Fibroblast of gingiva (primary cell): ENCODE results near the gene NINJ1.

ENCODE experiments used
- DNase-seq: peaks from one replicate; pipeline ENCODE4 v3.0.0-alpha.2; 2011; ENCODE audit warnings: low read depth

The NINJ1 gene, protein sequence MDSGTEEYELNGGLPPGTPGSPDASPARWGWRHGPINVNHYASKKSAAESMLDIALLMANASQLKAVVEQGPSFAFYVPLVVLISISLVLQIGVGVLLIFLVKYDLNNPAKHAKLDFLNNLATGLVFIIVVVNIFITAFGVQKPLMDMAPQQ

DNA sequence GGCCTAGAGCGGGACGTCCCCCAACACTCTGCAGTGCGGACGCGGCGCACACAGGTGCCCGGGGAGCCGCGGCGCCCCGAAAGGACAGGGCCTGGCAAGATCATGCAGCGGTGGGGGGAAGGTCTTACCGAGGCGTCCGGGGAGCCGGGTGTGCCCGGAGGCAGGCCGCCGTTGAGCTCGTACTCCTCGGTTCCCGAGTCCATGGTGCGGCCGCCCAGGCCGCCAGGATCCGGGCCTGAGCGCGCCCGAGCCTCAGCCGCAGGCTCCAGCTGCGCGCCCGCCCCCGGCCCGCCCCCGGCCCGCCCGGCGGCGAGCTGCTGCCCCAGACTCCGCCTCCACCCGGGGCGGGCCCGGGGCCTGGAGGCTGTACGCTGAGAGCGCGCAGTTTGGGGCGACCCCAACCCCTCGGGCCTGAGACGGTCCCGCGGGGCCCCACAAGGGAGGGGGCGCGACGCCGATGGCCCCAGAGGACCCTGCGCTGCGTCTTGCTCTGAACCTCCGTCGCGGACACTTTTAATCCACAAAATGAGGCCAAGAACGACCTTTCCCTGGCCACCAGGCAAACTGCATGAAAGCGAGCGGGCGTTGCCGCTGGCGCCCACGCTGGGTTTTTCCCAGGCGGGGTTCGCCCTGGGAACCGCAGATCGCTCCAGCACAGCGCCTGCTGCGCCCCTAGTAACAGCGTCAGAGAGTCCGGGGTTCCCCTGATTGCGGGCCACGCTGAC is at the start of gene NINJ1:
NINJ1 (minus strand) TSS at position 237 of the 725 bp plus-strand sequence; CDS start at position 203, 34 bp downstream.
- peak; percentile 62 for DNase-seq

DNA sequence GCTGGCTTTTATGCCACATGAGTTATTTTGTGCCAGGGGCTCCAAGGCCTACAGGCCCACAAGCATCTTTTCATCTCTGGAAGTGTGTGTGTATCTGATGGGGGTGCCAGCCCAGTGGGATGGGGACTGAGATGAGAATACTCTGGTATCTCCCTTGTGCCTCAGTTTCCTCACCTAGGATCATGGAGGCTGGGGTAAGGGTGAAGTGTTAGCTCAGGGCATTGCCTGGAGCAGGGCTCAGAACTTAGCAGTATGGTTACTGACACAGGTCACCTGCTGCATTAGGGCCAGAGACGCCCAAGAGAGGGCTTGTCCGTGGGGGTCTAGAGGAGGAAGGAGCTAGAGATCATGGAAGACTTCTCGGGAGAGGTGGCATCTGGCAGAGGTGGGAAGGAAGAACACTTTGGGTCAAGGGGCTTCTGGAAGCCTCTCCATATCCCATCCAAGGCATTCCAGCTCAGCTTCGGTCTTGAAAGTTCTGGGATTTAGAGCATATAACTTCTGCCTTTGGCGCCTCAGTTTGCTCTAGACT is 49.1 kb upstream of the NINJ1 start:
- no peak for DNase-seq

DNA sequence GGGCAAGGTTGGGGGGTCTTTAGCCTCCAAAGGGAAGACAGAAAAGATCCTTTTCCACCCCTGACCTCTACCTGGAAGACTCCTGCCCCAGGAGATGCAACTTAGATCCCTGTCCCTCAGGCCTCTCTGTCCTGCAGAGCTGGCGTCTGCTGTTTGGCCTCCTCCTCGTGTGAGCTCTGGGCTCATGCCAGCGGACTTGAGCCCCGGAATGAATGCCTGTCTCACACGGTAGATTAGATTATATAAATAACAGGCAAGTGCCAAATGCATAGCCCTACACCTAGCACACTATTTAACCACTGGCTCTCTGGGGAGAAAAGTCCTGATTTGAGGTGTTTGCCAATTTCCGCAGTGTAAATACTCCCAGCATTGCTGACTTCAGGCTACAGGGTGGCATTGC is 48.5 kb upstream of the NINJ1 start:
- DNase-seq: no peak

DNA sequence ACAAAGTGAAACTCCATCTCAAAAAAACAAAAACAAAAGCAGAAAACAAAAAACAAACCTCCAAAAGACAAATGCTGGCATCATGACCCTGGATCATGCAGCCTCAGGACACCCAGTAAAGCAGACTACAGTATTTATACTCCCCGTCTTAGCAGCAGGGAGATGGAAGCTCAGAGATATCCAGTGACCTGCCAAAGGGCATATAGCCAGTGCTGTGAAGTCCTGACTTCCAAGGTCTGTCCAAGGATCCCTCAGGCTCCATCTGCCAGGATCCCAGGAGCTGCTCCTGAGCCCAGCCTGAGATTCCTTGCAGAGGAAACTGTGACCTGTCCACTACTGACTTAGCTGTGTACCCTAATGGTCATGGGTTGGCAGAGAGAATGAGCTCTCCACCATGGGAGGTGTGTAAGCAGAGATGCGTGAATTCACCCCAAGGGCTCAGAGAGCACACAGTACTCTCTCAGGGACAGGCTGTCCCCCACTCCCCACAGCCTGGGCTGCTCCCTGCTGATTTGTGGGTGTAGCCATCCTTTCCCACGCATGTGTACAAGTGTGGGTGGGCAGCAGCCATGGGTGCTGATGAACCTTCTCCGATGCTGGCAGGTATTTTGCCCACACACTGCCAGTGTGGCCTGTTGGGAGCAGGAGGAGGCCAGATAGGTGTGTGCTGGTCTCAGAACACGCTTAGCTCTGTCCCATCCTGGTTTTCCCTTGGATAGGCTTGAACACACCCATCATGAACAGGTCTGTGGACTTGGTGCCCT is 47.8 kb upstream of the NINJ1 start:
- DNase-seq: no peak

DNA sequence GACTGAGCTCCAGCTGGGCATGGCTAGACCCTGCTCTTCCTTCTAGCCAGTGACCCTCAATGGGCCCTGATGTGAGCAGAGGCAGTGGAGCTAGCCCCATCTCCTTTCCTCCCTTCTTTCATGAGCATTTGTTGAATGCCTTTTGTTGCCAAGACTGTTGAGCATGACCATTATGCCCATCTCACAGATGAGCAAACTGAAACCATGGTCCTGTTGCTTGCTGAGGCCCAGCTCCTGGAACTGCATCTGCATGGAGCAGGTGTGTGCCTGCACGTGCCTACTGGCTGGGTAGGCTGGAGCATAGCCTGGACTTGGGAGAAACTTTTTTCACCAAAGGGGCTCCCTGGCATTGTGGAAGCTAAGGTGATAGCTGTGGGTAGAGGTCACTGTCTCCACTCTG is 46.9 kb upstream of the NINJ1 start:
- DNase-seq: no peak

DNA sequence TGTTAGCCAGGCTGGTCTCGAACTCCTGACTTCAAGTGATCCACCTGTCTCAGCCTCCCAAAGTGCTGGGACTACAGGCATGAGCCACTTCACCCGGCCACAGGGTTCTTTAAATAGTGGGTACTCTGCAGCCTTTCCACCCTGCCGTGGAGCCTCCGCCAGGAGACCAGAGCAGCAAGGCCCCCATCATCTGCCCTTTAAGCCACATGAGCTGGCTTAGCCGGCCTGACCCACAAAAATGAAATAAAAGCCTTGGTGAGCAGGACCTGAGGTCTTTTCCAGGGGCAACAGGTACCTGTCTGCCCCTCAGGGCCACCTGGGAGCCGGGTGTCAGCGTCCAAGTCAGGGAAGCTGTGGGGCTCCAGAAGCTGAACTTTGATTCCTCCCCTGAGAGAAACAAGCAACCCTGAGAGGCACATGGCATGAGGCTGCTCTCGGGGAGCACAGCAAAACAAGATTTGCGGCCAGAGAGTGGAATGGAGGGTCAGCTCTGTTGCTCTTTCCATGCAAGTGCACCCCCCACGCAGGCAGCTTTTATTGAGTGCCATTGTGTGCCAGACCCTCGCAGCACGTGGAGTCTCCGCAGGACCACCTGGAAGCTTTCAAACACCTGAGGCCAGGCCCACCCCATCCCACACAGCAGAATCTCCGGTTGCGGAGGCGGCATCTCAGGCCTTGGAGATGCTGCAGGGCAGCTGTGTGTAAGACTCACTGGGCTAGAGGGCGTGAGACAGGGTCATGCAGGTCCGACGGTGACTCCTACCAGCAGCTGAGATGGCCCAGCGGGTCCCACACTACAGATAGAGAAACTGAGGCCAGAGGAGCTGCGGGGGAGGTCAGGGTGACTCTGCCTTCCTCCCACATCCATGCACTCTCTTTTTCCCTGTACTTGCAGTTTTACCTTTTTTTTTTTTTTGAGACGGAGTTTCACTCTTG is 45.1 kb upstream of the NINJ1 start:
- DNase-seq: no peak

DNA sequence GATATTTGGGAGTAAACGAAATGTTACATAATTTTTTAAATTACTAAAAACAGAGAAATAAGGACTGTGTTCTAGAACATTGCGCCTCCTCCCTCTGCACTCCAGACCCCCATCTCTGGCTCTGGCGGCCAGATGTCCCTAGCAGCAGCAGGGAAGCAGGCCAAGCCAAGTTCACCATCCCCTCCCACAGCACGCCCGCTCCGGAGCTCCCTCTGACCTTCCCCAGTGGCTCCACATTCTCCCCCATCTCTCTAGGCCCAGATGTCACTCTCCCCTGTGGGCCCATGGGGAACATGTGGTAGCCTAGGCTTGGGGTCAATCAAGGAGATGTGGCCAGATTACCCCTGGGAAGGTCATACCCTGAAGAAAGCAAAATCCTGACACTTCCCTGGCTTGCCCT is 43.6 kb upstream of the NINJ1 start:
- no peak for DNase-seq

DNA sequence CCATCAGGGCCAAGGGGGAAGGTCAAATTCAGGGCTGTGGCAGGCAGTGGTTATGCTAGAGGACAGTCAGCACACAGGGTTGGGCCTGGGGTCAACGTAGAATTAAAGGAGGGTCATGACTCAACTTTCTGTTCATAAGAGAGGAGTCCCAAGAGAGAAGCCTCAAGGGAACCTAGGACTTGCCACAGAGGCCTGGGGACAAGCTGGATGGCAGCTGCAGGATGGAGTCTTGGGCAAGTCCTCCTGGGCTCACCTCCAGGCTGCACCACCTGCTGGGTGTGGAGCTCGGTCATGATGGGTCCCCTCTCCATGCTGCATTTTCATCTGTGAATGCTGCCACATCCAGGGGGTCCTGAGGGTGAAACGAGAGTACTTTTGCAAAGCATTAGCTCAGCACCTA is 40.9 kb upstream of the NINJ1 start:
- no peak for DNase-seq

DNA sequence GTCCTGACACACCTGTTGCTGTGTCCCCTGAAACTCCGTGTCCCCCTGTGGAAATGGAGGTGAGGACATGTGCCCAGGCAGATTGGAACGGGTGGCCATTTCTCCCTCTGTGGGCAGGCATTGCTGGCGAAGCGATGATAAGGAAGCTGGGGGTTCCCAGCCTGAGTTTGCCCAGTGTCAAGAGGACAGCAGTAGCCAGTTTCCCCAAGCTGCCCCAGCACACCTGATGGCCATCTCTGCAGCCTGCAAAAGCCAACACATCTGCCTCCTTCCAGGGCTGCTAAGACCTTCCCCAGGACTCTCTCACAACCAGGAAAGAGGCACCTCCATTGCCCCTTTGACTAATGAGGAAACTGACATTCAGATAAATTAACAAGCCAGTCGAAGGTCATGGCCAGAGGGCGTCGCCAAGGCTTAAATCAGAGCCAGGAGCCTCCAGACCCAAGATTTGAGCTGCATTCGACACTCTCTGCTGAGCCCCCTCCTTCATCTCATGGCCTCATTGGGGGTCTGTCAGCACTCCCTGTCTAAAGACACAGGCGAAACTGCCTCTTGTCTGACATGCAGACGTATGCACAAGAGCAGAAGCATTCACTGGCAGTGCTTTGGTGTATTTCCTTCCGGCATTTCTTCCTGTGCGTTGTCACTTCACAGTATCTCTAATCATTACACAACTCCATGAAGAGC is 39.5 kb upstream of the NINJ1 start:
- DNase-seq: no peak

DNA sequence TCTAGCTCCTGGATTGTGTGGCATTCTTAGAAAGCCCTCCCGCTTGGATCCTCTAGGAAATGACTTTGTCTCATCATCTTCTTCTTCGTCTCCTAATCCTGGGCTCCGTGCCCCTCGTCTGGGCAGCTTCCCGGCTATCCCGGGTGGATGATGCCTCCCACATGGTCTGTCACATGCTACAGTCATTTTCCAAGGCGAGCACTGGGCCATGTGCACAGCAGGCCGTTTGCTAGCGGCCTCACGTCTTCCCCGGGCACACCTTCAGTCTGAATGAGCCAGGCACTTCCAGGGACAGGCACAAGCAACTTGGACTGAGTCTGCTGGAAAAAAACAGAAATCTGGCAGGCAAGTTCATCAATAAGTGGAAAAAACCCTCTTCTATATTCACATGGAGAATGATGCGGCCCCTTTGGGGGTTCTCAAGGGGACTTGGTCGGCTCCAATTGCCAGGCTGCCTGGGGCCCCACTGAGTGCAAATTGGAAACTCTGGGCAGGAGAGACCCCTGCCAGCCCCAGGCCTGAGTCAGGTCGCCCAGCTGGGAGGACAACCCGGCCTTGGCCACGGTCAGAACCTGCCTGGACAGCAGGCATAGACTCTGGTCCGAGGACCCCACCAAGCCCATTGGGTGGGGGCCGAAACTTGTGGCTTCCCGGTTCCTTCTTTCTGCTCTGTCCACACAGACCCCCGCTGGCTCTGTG is 38.8 kb upstream of the NINJ1 start:
- no peak for DNase-seq

DNA sequence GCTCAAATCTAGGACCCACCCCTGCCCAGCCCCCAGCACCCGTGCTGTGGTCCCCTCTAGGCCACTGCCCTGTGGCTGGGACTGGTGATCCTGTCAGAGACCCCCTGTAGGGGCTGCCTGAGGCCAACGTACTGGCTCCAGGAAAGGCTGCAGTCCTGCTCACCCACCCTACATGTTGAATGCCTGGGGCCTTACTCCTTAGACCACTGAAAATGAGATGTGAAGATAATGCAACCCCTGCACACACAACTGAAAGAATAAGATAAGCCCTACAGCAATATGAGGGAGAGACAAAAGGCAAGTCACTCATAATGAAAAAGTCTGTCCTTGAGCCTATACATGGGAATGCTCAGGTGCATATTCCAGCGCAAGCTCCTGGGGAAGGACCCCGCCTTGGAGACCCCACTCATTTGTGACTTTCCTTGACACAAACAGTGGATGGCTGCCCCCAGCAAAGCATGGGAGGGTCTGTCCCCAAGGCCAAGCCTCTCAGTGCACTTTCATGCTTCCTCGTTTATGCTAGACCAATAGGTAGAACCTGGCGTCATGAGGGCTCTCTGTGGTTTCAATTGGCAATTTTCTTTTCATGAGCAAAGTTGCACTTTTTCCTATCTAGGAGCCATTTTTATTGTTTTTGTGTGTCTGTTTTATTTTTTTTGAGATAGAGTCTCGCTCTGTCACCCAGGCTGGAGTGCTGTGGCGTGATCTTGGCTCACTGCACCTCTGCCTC is 37.4 kb upstream of the NINJ1 start:
- DNase-seq: no peak

DNA sequence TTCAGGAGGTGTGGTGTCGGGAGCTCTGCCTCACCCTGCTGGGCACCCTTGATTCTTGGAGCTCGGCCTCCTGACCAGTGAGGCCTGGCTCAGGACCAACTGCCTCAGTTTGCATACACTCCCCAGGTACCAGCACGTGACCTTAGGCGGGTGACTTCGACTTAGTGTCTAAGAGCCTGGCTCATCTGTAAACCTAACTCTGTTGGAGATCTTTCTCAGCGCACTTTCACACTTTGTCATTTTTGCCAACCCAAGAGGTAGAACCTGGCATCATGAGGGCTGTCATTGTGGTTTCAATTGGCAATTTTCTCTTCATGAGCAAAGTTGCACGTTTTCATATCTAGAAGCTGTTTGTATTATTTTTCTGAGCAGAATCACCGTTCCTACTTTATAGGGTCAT is 36.5 kb upstream of the NINJ1 start:
- DNase-seq: no peak

DNA sequence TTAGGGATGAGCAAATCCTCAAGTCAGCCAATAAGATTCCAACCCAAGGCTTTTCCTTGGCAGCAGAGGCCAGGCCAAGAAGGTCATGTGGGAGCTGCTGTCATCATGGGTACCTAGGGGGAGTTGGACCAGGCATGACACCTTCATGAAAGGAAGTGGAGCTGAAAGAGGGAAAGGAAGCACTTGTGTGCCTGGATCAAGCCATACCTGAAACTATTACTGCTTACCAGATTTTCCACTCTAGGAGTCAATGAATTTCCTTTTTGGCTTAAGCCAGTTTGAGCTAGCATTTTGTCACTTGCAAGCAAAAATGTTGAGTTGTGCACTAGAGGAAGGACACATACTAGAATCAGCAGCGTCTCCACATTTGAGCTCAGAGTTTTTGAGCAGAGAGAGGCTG is 35.4 kb upstream of the NINJ1 start:
- no peak for DNase-seq

DNA sequence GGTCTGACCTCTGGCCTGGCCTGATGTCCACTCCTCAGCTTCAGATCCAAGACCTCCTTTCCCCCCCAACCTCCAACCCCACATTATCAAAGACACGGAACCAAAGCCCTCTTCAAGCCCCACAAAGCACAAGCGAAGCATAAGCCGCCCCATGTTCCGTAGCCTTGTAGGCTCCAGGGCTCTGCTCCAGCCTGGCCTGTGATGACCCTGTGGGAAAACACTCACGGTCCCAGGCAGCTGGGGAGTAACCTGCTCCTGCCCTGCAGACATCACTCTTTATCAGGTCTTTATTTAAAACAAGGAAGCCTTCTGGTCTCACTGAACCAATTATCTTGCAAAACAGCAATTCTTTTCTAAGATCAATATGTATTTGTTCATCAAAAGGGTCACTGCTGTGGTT is 34.5 kb upstream of the NINJ1 start:
- no peak for DNase-seq

DNA sequence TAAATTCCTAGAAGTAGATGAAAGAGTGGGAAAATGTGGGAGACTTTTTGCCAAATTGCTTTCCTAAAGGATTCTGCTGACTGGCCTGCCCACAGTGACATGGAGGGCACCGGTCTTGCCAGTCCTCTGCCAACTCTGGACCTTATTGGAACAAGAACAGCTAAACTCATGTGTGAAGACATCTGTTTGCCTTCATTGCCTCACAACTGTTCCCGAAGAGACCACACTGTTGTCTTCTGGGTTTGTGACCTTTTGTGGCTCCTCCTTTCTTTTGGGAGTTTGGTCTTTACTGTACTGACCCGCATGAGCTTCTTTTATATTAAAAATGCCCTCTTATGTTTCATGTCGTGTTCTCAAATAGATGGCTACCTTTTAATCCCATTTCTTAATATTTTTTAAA is 33.8 kb upstream of the NINJ1 start:
- DNase-seq: no peak

DNA sequence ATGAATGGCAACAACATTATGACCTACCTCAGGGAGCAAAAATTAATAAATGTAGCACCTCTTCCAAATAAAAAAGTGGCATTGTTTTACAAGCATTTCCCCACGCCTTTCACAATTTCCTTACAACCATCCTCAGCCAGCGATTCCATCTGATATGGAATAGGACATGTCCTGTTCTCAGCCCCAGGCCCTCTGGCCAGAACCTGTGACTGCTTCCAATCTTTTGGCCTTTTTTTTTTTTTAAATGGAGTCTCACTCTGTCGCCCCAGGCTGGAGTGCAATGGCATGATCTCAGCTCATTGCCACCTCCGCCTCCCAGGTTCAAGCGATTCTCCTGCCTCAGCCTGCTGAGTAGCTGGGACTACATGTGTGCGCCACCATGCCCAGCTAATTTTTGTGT is 33.1 kb upstream of the NINJ1 start:
- DNase-seq: no peak

DNA sequence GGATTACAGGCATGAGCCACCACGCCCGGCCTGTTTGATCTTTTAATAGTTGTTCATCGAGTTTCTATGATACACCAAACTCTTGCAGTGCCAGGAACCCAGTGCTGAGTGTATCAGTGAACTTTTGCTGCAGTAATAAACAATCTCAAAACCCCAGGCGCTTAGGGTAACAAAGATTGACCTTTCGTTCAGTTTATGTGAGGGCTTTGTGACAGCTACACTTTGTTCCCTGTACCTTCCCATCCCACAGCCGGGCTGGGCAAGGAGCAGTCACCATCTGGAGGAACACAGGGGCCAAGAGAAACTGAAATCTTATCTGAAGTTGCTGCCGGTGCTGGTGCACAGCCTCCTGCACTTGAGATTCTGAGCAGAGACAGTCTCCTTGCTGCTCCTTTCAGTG is 32.6 kb upstream of the NINJ1 start:
- DNase-seq: no peak

DNA sequence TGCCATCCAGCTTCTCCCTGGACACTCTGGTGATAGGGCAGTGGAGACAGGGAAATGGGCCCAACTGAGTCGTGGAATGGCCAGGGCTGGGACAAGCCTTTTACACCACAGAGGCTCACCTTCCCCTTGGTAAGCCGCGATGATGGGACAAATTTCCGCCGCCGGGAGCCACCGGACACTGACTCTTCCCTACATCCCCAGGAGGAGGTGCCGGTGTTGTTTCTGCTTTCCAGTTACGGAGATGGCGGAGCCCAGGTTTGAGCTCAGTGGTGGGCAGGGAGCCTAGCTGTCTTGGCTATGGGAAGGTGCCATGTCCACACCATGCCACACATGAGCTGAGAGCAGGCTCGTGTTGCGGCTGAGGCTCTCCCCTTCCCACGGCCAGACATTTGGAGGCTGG is 30.0 kb upstream of the NINJ1 start:
- no peak for DNase-seq

DNA sequence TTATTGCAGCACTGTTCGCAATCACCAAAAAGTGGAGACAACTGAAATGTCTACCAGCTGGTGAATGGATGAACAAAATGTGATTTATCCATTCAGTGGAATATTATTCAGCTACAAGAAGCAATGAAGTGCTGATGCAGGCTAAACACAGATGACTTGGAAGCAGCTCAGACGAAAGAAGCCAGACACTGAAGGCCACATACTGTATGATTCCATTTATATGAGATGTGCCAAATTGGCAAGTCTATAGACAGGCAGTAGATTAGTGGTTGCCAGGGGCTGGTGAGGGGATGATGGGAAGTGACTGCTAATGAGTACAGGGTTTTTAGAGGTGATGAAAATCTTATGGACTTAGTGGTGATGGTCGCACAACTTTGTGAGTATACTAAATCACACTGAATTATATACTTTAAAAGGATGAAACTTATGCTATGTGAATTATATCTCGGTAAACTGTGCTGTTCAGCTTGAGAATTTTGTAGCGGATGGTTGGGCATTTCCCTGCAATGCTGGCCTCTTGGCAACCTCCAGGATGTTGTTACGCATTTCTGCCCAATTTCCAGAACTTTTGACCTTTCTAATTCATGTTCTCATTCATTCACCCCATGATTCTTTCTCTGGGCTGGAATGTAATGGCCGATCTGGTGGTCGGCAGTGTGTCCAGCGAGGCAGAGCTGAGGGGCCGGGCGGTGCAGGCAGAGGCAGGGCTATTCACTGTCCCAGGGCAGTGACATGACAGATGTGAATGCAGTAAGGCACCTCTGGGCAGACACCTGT is 27.9 kb upstream of the NINJ1 start:
- no peak for DNase-seq
